ENCODE data around the gene DPYD.

DPYD gene

DNA sequence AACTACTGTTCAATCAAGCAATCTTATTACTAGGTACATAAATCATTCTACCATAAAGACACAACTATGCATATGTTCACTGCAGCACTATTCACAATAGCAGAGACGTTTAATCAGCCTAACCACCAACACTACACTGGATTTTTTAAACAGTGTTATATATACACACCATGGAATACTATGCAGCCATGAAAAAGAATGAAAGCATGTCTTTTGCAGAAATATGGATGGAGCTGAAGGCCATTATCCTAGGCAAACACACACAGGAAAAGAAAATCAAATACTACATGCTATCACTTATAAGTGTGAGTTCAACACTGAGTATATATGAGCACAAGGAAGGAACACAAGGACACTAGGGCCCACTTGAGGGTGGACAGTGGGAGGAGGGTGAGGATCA lies 159.2 kb downstream of the DPYD start:
- H3K23ac ChIP-seq (ENCODE audit: low read depth, low read length, poor library complexity): no peak overlapping the region
- H4K8ac ChIP-seq (ENCODE audit: low read depth, low read length): no peak overlapping the region
- no peaks in the 10 kb centered on the region for H3K4me1 ChIP-seq (ENCODE audit: control insufficient read depth in 2 of 2, insufficient read depth in 1 of 2, low read depth in 1 of 2, low read length in 2 of 2)
- H3K4me2 ChIP-seq (ENCODE audit: insufficient read depth, low read length, poor library complexity, severe bottlenecking): no peak overlapping the region
- H3K9me3 ChIP-seq (replicated peaks in 1 of 2; ENCODE audit: control insufficient read depth in 2 of 2, insufficient read depth in 1 of 2, low read depth in 1 of 2, low read length in 2 of 2): no peaks in the 10 kb centered on the region
- no peak overlapping the region for H2BK5ac ChIP-seq (ENCODE audit: low read length)
- no peak overlapping the region for H4K91ac ChIP-seq (ENCODE audit: low read depth, low read length, poor library complexity)
- H2BK12ac ChIP-seq (ENCODE audit: low read length): no peak overlapping the region
- H3K9ac ChIP-seq (ENCODE audit: low read depth, low read length, poor library complexity): no peak overlapping the region
- no CpG with 5 or more reads among the region's 1 CpG for WGBS, 2 donors (ENCODE audit: extremely low coverage in 2 of 2, insufficient read length in 2 of 2, insufficient replicate concordance in 1 of 2)
- no peak overlapping the region for H3K27ac ChIP-seq (replicated peaks; ENCODE audit: low read length)
- no peak overlapping the region for H2AK5ac ChIP-seq (ENCODE audit: low read depth, low read length)
- H2BK120ac ChIP-seq (ENCODE audit: low read depth, low read length): no peak overlapping the region
- no peak overlapping the region for H3K18ac ChIP-seq (ENCODE audit: low read length)
- H3K79me1 ChIP-seq (ENCODE audit: low read depth, low read length): no peaks in the 10 kb centered on the region
- no peak overlapping the region for H2AFZ ChIP-seq (ENCODE audit: low read length)
- no peak for DNase-seq (ENCODE audit: low spot score)
- no peak overlapping the region for H3K4ac ChIP-seq (ENCODE audit: low read length)
- no peak overlapping the region for H3K4me3 ChIP-seq (ENCODE audit: low read length in 2 of 2)
- H2BK15ac ChIP-seq (ENCODE audit: low read length): no peak overlapping the region
- no peaks in the 10 kb centered on the region for H3K36me3 ChIP-seq (replicated peaks in 1 of 2; ENCODE audit: control insufficient read depth in 2 of 2, insufficient read depth in 2 of 2, low read length in 2 of 2)
- no peak overlapping the region for H3K14ac ChIP-seq (ENCODE audit: low read length)
- H3K27me3 ChIP-seq (ENCODE audit: control insufficient read depth in 3 of 3, insufficient read depth in 3 of 3, low read depth in 1 of 3, low read length in 3 of 3): no peaks in the 10 kb centered on the region

DNA sequence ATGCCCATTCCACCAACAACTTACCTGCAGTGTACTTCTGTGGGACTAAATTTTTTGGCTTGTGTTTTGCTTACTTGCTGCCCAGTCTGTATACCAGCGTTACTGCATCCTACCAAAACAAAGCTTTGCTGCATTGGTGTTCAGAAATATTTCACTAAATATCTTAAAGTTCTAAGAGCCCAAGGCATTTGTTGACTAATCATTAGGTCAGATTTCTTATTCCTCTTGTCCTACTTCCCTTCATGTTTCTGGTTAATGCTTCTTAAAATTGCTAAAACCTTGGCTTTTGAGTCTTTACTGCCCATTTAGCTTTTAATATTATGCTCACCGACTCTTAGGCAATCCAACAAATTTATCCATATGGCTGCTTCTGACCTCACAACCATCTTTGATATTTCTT lies 161.8 kb downstream of the DPYD start:
- Histone ChIP-seq H3K4me1 (ENCODE audit: control insufficient read depth in 2 of 2, insufficient read depth in 1 of 2, low read depth in 1 of 2, low read length in 2 of 2) (no peaks in the 10 kb centered on the region), H3K4me3 (ENCODE audit: low read length in 2 of 2) (no peak overlapping the region), H2BK12ac (ENCODE audit: low read length) (no peak overlapping the region), H3K9me3 (replicated peaks in 1 of 2; ENCODE audit: control insufficient read depth in 2 of 2, insufficient read depth in 1 of 2, low read depth in 1 of 2, low read length in 2 of 2) (no peaks in the 10 kb centered on the region), H2AK5ac (ENCODE audit: low read depth, low read length) (no peak overlapping the region), H3K14ac (ENCODE audit: low read length) (no peak overlapping the region), H2AFZ (ENCODE audit: low read length) (no peak overlapping the region), H3K36me3 (replicated peaks in 1 of 2; ENCODE audit: control insufficient read depth in 2 of 2, insufficient read depth in 2 of 2, low read length in 2 of 2) (no peaks in the 10 kb centered on the region), H3K79me1 (ENCODE audit: low read depth, low read length) (no peaks in the 10 kb centered on the region), H3K23ac (ENCODE audit: low read depth, low read length, poor library complexity) (no peak overlapping the region), H3K9ac (ENCODE audit: low read depth, low read length, poor library complexity) (no peak overlapping the region), H3K18ac (ENCODE audit: low read length) (no peak overlapping the region), H2BK15ac (ENCODE audit: low read length) (no peak overlapping the region), H3K27ac (replicated peaks; ENCODE audit: low read length) (no peak overlapping the region), H2BK120ac (ENCODE audit: low read depth, low read length) (no peak overlapping the region), H2BK5ac (ENCODE audit: low read length) (no peak overlapping the region), H3K4ac (ENCODE audit: low read length) (no peak overlapping the region), H4K91ac (ENCODE audit: low read depth, low read length, poor library complexity) (no peak overlapping the region), H3K27me3 (ENCODE audit: control insufficient read depth in 3 of 3, insufficient read depth in 3 of 3, low read depth in 1 of 3, low read length in 3 of 3) (no peaks in the 10 kb centered on the region), H4K8ac (ENCODE audit: low read depth, low read length) (no peak overlapping the region), H3K4me2 (ENCODE audit: insufficient read depth, low read length, poor library complexity, severe bottlenecking) (no peak overlapping the region)
- DNase-seq (ENCODE audit: low spot score): no peak
- no CpG with 5 or more reads among the region's 2 CpGs for WGBS, 2 donors (ENCODE audit: extremely low coverage in 2 of 2, insufficient read length in 2 of 2, insufficient replicate concordance in 1 of 2)

DNA sequence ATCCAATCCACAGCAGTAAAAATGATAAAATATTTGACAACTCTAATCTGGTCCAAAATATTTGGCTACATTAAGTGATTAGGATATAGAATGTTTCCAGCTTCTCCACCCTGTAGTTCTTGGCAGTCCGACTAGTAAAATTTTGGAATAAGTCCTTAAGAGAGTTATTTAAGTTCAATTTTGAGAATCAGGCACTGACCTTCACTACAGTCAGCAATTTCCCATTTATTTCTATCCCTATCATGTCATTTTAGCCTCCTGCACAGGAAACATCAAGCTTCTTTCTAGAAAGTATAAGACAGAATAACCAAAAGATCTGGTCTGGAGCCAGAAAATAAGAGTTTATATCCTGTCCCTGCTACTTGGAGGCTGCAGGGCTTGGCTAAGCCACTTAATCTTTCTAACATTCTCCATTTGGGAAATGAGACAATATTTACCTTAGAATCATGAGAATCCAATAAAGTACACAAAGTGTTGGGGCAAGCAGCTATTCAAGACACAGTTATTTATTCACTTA lies 162.2 kb downstream of the DPYD start:
- no peak overlapping the region for H2AK5ac ChIP-seq (ENCODE audit: low read depth, low read length)
- H3K4me2 ChIP-seq (ENCODE audit: insufficient read depth, low read length, poor library complexity, severe bottlenecking): no peak overlapping the region
- H2BK5ac ChIP-seq (ENCODE audit: low read length): no peak overlapping the region
- WGBS, 2 donors (ENCODE audit: extremely low coverage in 2 of 2, insufficient read length in 2 of 2, insufficient replicate concordance in 1 of 2): no CpG with 5 or more reads among the region's 1 CpG
- H4K91ac ChIP-seq (ENCODE audit: low read depth, low read length, poor library complexity): no peak overlapping the region
- no peak overlapping the region for H3K23ac ChIP-seq (ENCODE audit: low read depth, low read length, poor library complexity)
- no peak overlapping the region for H3K4me3 ChIP-seq (ENCODE audit: low read length in 2 of 2)
- H3K36me3 ChIP-seq (replicated peaks in 1 of 2; ENCODE audit: control insufficient read depth in 2 of 2, insufficient read depth in 2 of 2, low read length in 2 of 2): no peaks in the 10 kb centered on the region
- no peak overlapping the region for H2BK12ac ChIP-seq (ENCODE audit: low read length)
- H3K4ac ChIP-seq (ENCODE audit: low read length): no peak overlapping the region
- H3K14ac ChIP-seq (ENCODE audit: low read length): no peak overlapping the region
- no peak overlapping the region for H2BK15ac ChIP-seq (ENCODE audit: low read length)
- no peaks in the 10 kb centered on the region for H3K9me3 ChIP-seq (replicated peaks in 1 of 2; ENCODE audit: control insufficient read depth in 2 of 2, insufficient read depth in 1 of 2, low read depth in 1 of 2, low read length in 2 of 2)
- no peak overlapping the region for H3K18ac ChIP-seq (ENCODE audit: low read length)
- H3K27me3 ChIP-seq (ENCODE audit: control insufficient read depth in 3 of 3, insufficient read depth in 3 of 3, low read depth in 1 of 3, low read length in 3 of 3): no peaks in the 10 kb centered on the region
- H3K9ac ChIP-seq (ENCODE audit: low read depth, low read length, poor library complexity): no peak overlapping the region
- no peaks in the 10 kb centered on the region for H3K4me1 ChIP-seq (ENCODE audit: control insufficient read depth in 2 of 2, insufficient read depth in 1 of 2, low read depth in 1 of 2, low read length in 2 of 2)
- no peak overlapping the region for H3K27ac ChIP-seq (replicated peaks; ENCODE audit: low read length)
- no peaks in the 10 kb centered on the region for H3K79me1 ChIP-seq (ENCODE audit: low read depth, low read length)
- H2BK120ac ChIP-seq (ENCODE audit: low read depth, low read length): no peak overlapping the region
- H4K8ac ChIP-seq (ENCODE audit: low read depth, low read length): no peak overlapping the region
- DNase-seq (ENCODE audit: low spot score): no peak
- no peak overlapping the region for H2AFZ ChIP-seq (ENCODE audit: low read length)

DNA sequence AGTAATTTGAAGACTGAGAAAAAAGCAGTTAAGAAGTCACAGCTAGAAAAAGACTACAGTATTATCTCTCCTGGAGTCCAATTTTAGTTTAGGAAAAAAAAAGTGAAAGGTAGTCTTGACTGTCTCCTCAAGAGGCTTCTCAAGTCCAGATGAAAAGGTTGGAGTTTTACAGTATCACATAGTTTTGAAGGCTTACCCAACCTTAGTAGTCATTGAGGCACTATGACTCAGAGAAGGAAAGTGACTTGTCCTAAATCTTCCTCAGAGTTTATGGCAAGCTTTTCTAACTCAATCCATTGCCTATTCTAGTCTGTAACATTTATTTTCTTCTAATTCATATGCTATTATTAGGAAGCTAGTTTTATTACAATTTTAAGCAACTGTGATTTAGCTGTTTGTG lies 174.9 kb downstream of the DPYD start:
- no peak for DNase-seq (ENCODE audit: low spot score)
- Histone ChIP-seq H4K91ac (ENCODE audit: low read depth, low read length, poor library complexity) (no peak overlapping the region), H3K79me1 (ENCODE audit: low read depth, low read length) (no peaks in the 10 kb centered on the region)

More for the DNA sequence above, 174.9 kb downstream of the DPYD start:
- no peak overlapping the region for H3K4me3 ChIP-seq (ENCODE audit: low read length in 2 of 2)
- no peak overlapping the region for H2BK120ac ChIP-seq (ENCODE audit: low read depth, low read length)
- no peak overlapping the region for H3K4ac ChIP-seq (ENCODE audit: low read length)
- H3K27ac ChIP-seq (replicated peaks; ENCODE audit: low read length): no peak overlapping the region
- no peak overlapping the region for H2BK5ac ChIP-seq (ENCODE audit: low read length)
- no peak overlapping the region for H2BK12ac ChIP-seq (ENCODE audit: low read length)
- H3K4me2 ChIP-seq (ENCODE audit: insufficient read depth, low read length, poor library complexity, severe bottlenecking): no peak overlapping the region
- H2BK15ac ChIP-seq (ENCODE audit: low read length): no peak overlapping the region
- H3K18ac ChIP-seq (ENCODE audit: low read length): no peak overlapping the region
- H3K36me3 ChIP-seq (replicated peaks in 1 of 2; ENCODE audit: control insufficient read depth in 2 of 2, insufficient read depth in 2 of 2, low read length in 2 of 2): no peaks in the 10 kb centered on the region
- no peak overlapping the region for H3K14ac ChIP-seq (ENCODE audit: low read length)
- H3K23ac ChIP-seq (ENCODE audit: low read depth, low read length, poor library complexity): no peak overlapping the region
- H3K9ac ChIP-seq (ENCODE audit: low read depth, low read length, poor library complexity): no peak overlapping the region
- H3K9me3 ChIP-seq (replicated peaks in 1 of 2; ENCODE audit: control insufficient read depth in 2 of 2, insufficient read depth in 1 of 2, low read depth in 1 of 2, low read length in 2 of 2): no peaks in the 10 kb centered on the region
- H3K27me3 ChIP-seq (ENCODE audit: control insufficient read depth in 3 of 3, insufficient read depth in 3 of 3, low read depth in 1 of 3, low read length in 3 of 3): no peaks in the 10 kb centered on the region
- H2AFZ ChIP-seq (ENCODE audit: low read length): no peak overlapping the region
- H2AK5ac ChIP-seq (ENCODE audit: low read depth, low read length): no peak overlapping the region
- peaks cover 8 to 22% of the 10 kb centered on the region in 2 donors for H3K4me1 ChIP-seq (ENCODE audit: control insufficient read depth in 2 of 2, insufficient read depth in 1 of 2, low read depth in 1 of 2, low read length in 2 of 2)
- no peak overlapping the region for H4K8ac ChIP-seq (ENCODE audit: low read depth, low read length)

Data from neuronal stem cell (in vitro differentiated cells).